H9 (cell line): ENCODE results near the gene SDE2. TPM values are rescaled to one million over a fixed set of nuclear protein-coding genes. Genes with fewer than 3 reads are reported as not detected.

Experiments
- DNase-seq: peaks from one replicate; pipeline ENCODE4 v3.0.0-alpha.2; 2017
- H2AFZ ChIP-seq: one replicate; pipeline ENCODE4 v1.6.1; 2013; ENCODE audit warnings: mild to moderate bottlenecking, low read length, control low read depth, moderate library complexity
- H2AK5ac ChIP-seq: 2 replicates; pipeline ENCODE4 v1.6.1; 2013; ENCODE audit warnings: low read length, control low read depth, mixed read lengths; ENCODE audit not compliant: insufficient read length
- H2BK120ac ChIP-seq: one replicate; pipeline ENCODE4 v1.6.1; 2013; ENCODE audit warnings: low read depth, mild to moderate bottlenecking, low read length, control low read depth, inconsistent platforms; ENCODE audit not compliant: poor library complexity, severe bottlenecking
- H2BK12ac ChIP-seq: 2 replicates; pipeline ENCODE4 v1.6.1; 2013; ENCODE audit warnings: low read length, control low read depth, mixed read lengths, low read depth; ENCODE audit not compliant: insufficient read length
- H2BK15ac ChIP-seq: 2 replicates; pipeline ENCODE4 v1.6.1; 2013; ENCODE audit warnings: low read depth, low read length, control low read depth
- H2BK20ac ChIP-seq: one replicate; pipeline ENCODE4 v1.6.1; 2013; ENCODE audit warnings: low read depth, mild to moderate bottlenecking, low read length, control low read depth, inconsistent platforms; ENCODE audit not compliant: poor library complexity, severe bottlenecking
- H2BK5ac ChIP-seq: 2 replicates; pipeline ENCODE4 v1.6.1; 2013; ENCODE audit warnings: low read length, control low read depth, mixed read lengths; ENCODE audit not compliant: insufficient read length
- H3K14ac ChIP-seq: 2 replicates; pipeline ENCODE4 v1.6.1; 2013; ENCODE audit warnings: low read length, control low read depth; ENCODE audit not compliant: insufficient read depth
- H3K18ac ChIP-seq: 2 replicates; pipeline ENCODE4 v1.6.1; 2013; ENCODE audit warnings: low read depth, mild to moderate bottlenecking, mixed read lengths, low read length, control low read depth; ENCODE audit not compliant: insufficient read length
- H3K23ac ChIP-seq: 2 replicates; pipeline ENCODE4 v1.6.1; 2013; ENCODE audit warnings: low read length, control low read depth, mixed read lengths, low read depth; ENCODE audit not compliant: insufficient read length
- H3K23me2 ChIP-seq: 2 replicates; pipeline ENCODE4 v1.6.1; 2013; ENCODE audit warnings: low read depth, mild to moderate bottlenecking, mixed read lengths, low read length, control low read depth; ENCODE audit not compliant: insufficient read length, poor library complexity, severe bottlenecking
- H3K27ac ChIP-seq: 2 replicates; pipeline ENCODE4 v1.5.1; 2013; ENCODE audit warnings: low read length, control low read depth, mixed read lengths, low read depth; ENCODE audit not compliant: insufficient read length
- H3K27me3 ChIP-seq: 2 replicates; pipeline ENCODE4 v1.6.1; 2013; ENCODE audit warnings: low read length, control low read depth, inconsistent platforms; ENCODE audit not compliant: insufficient read depth
- H3K4ac ChIP-seq: 2 replicates; pipeline ENCODE4 v1.6.1; 2013; ENCODE audit warnings: low read depth, mild to moderate bottlenecking, control low read depth, inconsistent platforms, low read length, moderate library complexity
- H3K4me1 ChIP-seq: 2 replicates; pipeline ENCODE4 v1.6.1; 2013; ENCODE audit warnings: low read length, control low read depth, inconsistent platforms; ENCODE audit not compliant: insufficient read depth
- H3K4me2 ChIP-seq: 2 replicates; pipeline ENCODE4 v1.6.1; 2013; ENCODE audit warnings: low read length, control low read depth, mixed read lengths; ENCODE audit not compliant: insufficient read length, insufficient read depth
- H3K56ac ChIP-seq: 2 replicates; pipeline ENCODE4 v1.6.1; 2013; ENCODE audit warnings: low read depth, mild to moderate bottlenecking, mixed read lengths, low read length, control low read depth; ENCODE audit not compliant: insufficient read length
- H3K79me1 ChIP-seq: 2 replicates; pipeline ENCODE4 v1.6.1; 2013; ENCODE audit warnings: low read depth, mild to moderate bottlenecking, moderate library complexity, low read length, control low read depth, inconsistent platforms; ENCODE audit not compliant: insufficient read depth, poor library complexity, severe bottlenecking
- H3K79me2 ChIP-seq: 2 replicates; pipeline ENCODE4 v1.6.1; 2013; ENCODE audit warnings: low read length, control low read depth, inconsistent platforms; ENCODE audit not compliant: insufficient read depth
- H3K9ac ChIP-seq: 2 replicates; pipeline ENCODE4 v1.6.1; 2013; ENCODE audit warnings: low read length, control low read depth, mixed read lengths; ENCODE audit not compliant: insufficient read length; ENCODE audit errors: extremely low read depth
- H3K9me3 ChIP-seq: one replicate; pipeline ENCODE4 v1.6.1; 2013; ENCODE audit warnings: low read depth, low read length, inconsistent platforms; ENCODE audit not compliant: control insufficient read depth
- H3T11ph ChIP-seq: one replicate; pipeline ENCODE4 v1.6.1; 2013; ENCODE audit warnings: mild to moderate bottlenecking, low read length, control low read depth, inconsistent platforms
- H4K20me1 ChIP-seq: one replicate; pipeline ENCODE4 v1.6.1; 2013; ENCODE audit not compliant: control insufficient read depth, insufficient read length, insufficient read depth
- H4K5ac ChIP-seq: 2 replicates; pipeline ENCODE4 v1.6.1; 2013; ENCODE audit warnings: low read depth, mild to moderate bottlenecking, mixed read lengths, low read length, control low read depth; ENCODE audit not compliant: insufficient read length
- H4K8ac ChIP-seq: replicated peaks from 2 replicates; pipeline ENCODE4 v1.6.1; 2013; ENCODE audit warnings: low read length, control low read depth, mixed read lengths, low read depth; ENCODE audit not compliant: insufficient read length
- H4K91ac ChIP-seq: 2 replicates; pipeline ENCODE4 v1.6.1; 2013; ENCODE audit warnings: low read depth, mild to moderate bottlenecking, moderate library complexity, mixed read lengths, low read length, control low read depth; ENCODE audit not compliant: insufficient read length
- H3K27ac Mint-ChIP-seq, 3 experiments: 2 replicates in 2 of 3; 3 replicates in 1 of 3; pipeline ENCODE4 v1.8.0; 2020 to 2021; ENCODE audit warnings: mixed read lengths in 3 of 3, mild to moderate bottlenecking in 1 of 3, moderate library complexity in 1 of 3
- H3K27me3 Mint-ChIP-seq: 2 replicates; pipeline ENCODE4 v1.8.0; 2021; ENCODE audit warnings: low read depth, mild to moderate bottlenecking, moderate library complexity, mixed read lengths
- H3K36me3 Mint-ChIP-seq, 3 experiments: 2 replicates in 2 of 3; 3 replicates in 1 of 3; pipeline ENCODE4 v1.8.0; 2020 to 2021; ENCODE audit warnings: low read depth in 3 of 3, mixed read lengths in 3 of 3; ENCODE audit not compliant: insufficient read depth in 1 of 3
- H3K4me1 Mint-ChIP-seq, 2 experiments: 2 replicates each; pipeline ENCODE4 v1.8.0; 2020; ENCODE audit warnings: mixed read lengths in 2 of 2
- H3K4me3 Mint-ChIP-seq, 2 experiments: 2 replicates in 1 of 2; 3 replicates in 1 of 2; pipeline ENCODE4 v1.8.0; 2020 to 2021; ENCODE audit warnings: mild to moderate bottlenecking in 2 of 2, mixed read lengths in 2 of 2, moderate library complexity in 1 of 2
- H3K9me3 Mint-ChIP-seq, 2 experiments: 2 replicates in 1 of 2; 3 replicates in 1 of 2; pipeline ENCODE4 v1.8.0; 2020; ENCODE audit warnings: mild to moderate bottlenecking in 2 of 2, mixed read lengths in 2 of 2, moderate library complexity in 1 of 2
- CTCF ChIP-seq: fragments of 200-600 bp; sonication (generic); conservative IDR thresholded peaks from 3 replicates; pipeline ENCODE4 v1.8.0; 2021; ENCODE audit warnings: antibody characterized with exemption, mild to moderate bottlenecking
- WGBS: extraction: QIAGEN DNeasy Blood & Tissue Kit; methylation state at CpG from one replicate; pipeline ENCODE4 v1.1.7; 2013; ENCODE audit warnings: missing lambda C conversion rate, low lambda C conversion rate, mixed read lengths; ENCODE audit not compliant: insufficient read length; ENCODE audit errors: extremely low coverage; 5-methylcytosine and 5-hydroxymethylcytosine counted together
- total RNA-seq: library from RNA; stranded (reverse); gene quantifications from 2 replicates; pipeline ENCODE4 v1.2.1, GENCODE V29; 2021

SDE2 gene
- total RNA-seq, 1 experiment from 2014 or later = 20.5 TPM

GRCh38 chr1:225979421-225979820, 19.7 kb downstream of the SDE2 start:
- H4K5ac ChIP-seq = no peak overlapping the region
- H3K4me1 ChIP-seq = no peaks in the 10 kb centered on the region
- H3K9ac ChIP-seq = no peak overlapping the region
- WGBS = no CpG with 5 or more reads among the region's 1 CpG
- H3K79me1 ChIP-seq = no peaks in the 10 kb centered on the region
- TF ChIP-seq CTCF = no peak
- H3K27ac Mint-ChIP-seq = no peak overlapping the region
- no peaks in the 10 kb centered on the region for H3K27me3 Mint-ChIP-seq
- H3K9me3 ChIP-seq = no peaks in the 10 kb centered on the region
- no peak overlapping the region for H3K23ac ChIP-seq
- no peak overlapping the region for H3K4ac ChIP-seq
- no peaks in the 10 kb centered on the region for H3K79me2 ChIP-seq
- no peak overlapping the region for H3K18ac ChIP-seq
- no peak overlapping the region for H3K4me2 ChIP-seq
- no peak overlapping the region for H3K4me3 Mint-ChIP-seq
- no peak overlapping the region for H2BK120ac ChIP-seq
- H3K27ac ChIP-seq = no peak overlapping the region
- DNase-seq = no peak
- no peak overlapping the region for H2AFZ ChIP-seq
- no peaks in the 10 kb centered on the region for H3K27me3 ChIP-seq
- no peak overlapping the region for H3K56ac ChIP-seq
- H3K23me2 ChIP-seq = no peaks in the 10 kb centered on the region
- no peak overlapping the region for H3T11ph ChIP-seq
- peaks cover 9 to 21% of the 10 kb centered on the region in 2 experiments for H3K9me3 Mint-ChIP-seq
- no peak overlapping the region for H2BK12ac ChIP-seq
- no peaks in the 10 kb centered on the region for H4K20me1 ChIP-seq
- H3K14ac ChIP-seq = no peak overlapping the region
- H2BK5ac ChIP-seq = no peak overlapping the region
- H2AK5ac ChIP-seq = no peak overlapping the region
- no peak overlapping the region for H2BK20ac ChIP-seq
- H4K8ac ChIP-seq = no peak overlapping the region
- peaks cover 31 to 69% (median 65%) of the 10 kb centered on the region in 3 experiments for H3K36me3 Mint-ChIP-seq
- peaks cover 0 to 2% of the 10 kb centered on the region in 2 experiments; a peak in 1 of 4 replicates for H3K4me1 Mint-ChIP-seq
- no peak overlapping the region for H2BK15ac ChIP-seq
- H4K91ac ChIP-seq = no peak overlapping the region
